ENCODE data around the gene CPE.
"Not testable (repeated sequence)": the region's sequence is repeated elsewhere in the genome, so short reads cannot be mapped to it uniquely, and the experiment has no call there.

CPE gene

GRCh38 chr4:165404696-165405095, 25.9 kb downstream of the CPE start:
- no peak for DNase-seq (ENCODE audit: low read depth)

- DNase-seq (ENCODE audit: low read depth), result no peak
Observed at GRCh38 chr4:165410214-165410613, 31.4 kb downstream of the CPE start.

- no peak for DNase-seq (ENCODE audit: low read depth)
Observed at GRCh38 chr4:165415910-165416309, 37.1 kb downstream of the CPE start.

GRCh38 chr4:165418073-165418472, 39.3 kb downstream of the CPE start:
- DNase-seq (ENCODE audit: low read depth), result no peak

- DNase-seq (ENCODE audit: low read depth), result no peak
Observed at GRCh38 chr4:165425629-165426028, 46.8 kb downstream of the CPE start.

- no peak for DNase-seq (ENCODE audit: low read depth)
Observed at GRCh38 chr4:165426331-165426730, 47.5 kb downstream of the CPE start.

- DNase-seq (ENCODE audit: low read depth), result no peak
Observed at GRCh38 chr4:165426823-165427222, 48.0 kb downstream of the CPE start.

GRCh38 chr4:165428957-165429356, 50.1 kb downstream of the CPE start:
- DNase-seq (ENCODE audit: low read depth), result no peak

GRCh38 chr4:165433529-165433928, 54.7 kb downstream of the CPE start:
- no peak for DNase-seq (ENCODE audit: low read depth)

GRCh38 chr4:165437691-165438090, 58.9 kb downstream of the CPE start:
- no peak for DNase-seq (ENCODE audit: low read depth)

- no peak for DNase-seq (ENCODE audit: low read depth)
Observed at GRCh38 chr4:165439344-165439743, 60.5 kb downstream of the CPE start.

GRCh38 chr4:165439981-165440380, 61.2 kb downstream of the CPE start:
- no peak for DNase-seq (ENCODE audit: low read depth)

GRCh38 chr4:165440415-165441158, 61.8 kb downstream of the CPE start:
- DNase-seq (ENCODE audit: low read depth), result no peak

GRCh38 chr4:165443276-165443675, 64.5 kb downstream of the CPE start:
- no peak for DNase-seq (ENCODE audit: low read depth)

- no peak for DNase-seq (ENCODE audit: low read depth)
Observed at GRCh38 chr4:165448700-165449099, 69.9 kb downstream of the CPE start.

GRCh38 chr4:165449333-165449732, 70.5 kb downstream of the CPE start:
- no peak for DNase-seq (ENCODE audit: low read depth)

GRCh38 chr4:165450871-165451270, 72.1 kb downstream of the CPE start:
- DNase-seq (ENCODE audit: low read depth), result no peak

GRCh38 chr4:165453140-165453539, 74.3 kb downstream of the CPE start:
- not testable (repeated sequence) for DNase-seq (ENCODE audit: low read depth)

- DNase-seq (ENCODE audit: low read depth), result no peak
Observed at GRCh38 chr4:165454426-165454825, 75.6 kb downstream of the CPE start.

- no peak for DNase-seq (ENCODE audit: low read depth)
Observed at GRCh38 chr4:165457793-165458192, 79.0 kb downstream of the CPE start.

GRCh38 chr4:165458471-165458870, 79.7 kb downstream of the CPE start:
- DNase-seq (ENCODE audit: low read depth), result no peak

GRCh38 chr4:165461159-165461821, 82.5 kb downstream of the CPE start:
- DNase-seq (ENCODE audit: low read depth), result no peak

- DNase-seq (ENCODE audit: low read depth), result no peak
Observed at GRCh38 chr4:165462009-165462408, 83.2 kb downstream of the CPE start.

GRCh38 chr4:165464376-165464775, 85.6 kb downstream of the CPE start:
- DNase-seq (ENCODE audit: low read depth), result no peak
